T follicular helper cell (primary cell): ENCODE results near the gene TRAPPC1.

Source experiments
- DNase-seq: peaks from one replicate; pipeline ENCODE4 v3.0.0-alpha.2; 2020; ENCODE audit warnings: low read depth

TRAPPC1 gene

DNA sequence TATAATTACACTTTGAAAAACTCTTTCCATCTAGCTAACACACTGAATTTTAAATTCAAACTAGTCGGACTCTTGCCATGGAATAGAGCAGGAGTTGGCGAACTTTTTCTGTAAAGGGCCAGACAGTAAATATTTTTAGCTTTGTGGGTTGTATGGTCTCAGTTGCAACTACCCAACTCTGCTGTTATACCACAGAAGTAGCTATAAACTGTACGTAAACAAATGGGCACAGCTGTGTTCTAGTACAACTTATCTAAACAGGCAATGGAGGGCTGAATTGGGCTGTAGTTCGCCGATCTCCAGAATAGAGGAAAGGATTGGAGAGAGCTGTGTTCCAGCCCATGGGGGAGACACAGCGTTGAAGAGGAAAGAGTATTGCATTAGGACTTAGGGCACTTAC lies 9.0 kb upstream of the TRAPPC1 start:
- no peak for DNase-seq

DNA sequence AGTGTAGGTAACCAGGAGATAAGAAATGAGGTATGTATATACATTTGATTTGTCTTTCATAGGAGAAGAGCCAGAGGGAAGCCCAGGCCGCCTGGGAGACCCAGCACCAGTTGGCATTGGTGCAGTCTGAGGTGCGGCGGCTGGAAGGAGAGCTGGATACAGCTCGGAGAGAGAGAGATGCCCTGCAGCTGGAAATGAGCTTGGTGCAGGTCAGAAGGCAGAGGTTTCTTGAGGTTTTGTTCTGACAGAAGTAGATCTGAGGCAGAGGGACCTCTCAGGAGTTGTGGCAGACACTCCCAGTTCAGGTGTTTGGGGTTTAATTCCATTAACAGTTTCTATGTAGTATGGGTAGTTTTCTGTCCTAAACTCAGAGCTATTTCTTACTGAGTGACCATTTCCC lies 8.3 kb upstream of the TRAPPC1 start:
- no peak for DNase-seq

DNA sequence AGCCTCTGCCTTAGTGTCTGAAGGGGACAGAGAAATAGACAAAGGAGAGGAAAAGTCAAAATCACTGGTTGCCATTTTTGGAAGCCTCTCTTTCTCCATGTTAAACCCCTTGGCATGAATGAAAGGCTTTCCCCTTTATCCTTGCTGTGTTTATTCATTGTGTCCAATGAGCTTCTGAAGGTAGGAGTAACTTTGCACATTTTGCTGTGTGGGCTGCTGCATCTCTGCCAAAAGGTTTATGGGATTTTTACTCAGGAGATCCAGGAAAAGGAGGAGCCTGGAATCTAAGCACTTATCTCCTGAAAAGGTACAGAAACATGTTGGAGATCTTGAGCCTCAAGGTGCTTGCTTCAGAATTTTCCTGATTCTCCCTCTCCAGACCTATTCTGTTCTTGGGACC lies 4.1 kb upstream of the TRAPPC1 start:
- DNase-seq = no peak

DNA sequence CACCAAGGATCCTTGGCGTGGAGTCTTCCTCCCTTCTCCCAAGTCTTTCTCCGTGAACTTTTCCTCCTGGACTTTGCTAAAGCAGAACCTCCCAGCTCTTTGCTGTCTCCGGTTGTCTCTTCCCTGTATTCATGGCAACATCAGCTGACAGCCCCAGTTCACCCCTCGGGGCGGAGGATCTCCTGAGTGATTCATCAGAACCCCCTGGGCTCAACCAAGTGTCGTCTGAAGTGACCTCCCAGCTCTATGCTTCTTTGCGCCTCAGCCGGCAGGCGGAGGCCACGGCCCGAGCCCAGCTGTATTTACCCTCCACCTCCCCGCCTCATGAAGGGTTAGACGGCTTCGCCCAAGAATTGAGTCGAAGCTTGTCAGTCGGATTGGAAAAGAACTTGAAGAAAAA lies 1.2 kb upstream of the TRAPPC1 start:
- DNase-seq = no peak

DNA sequence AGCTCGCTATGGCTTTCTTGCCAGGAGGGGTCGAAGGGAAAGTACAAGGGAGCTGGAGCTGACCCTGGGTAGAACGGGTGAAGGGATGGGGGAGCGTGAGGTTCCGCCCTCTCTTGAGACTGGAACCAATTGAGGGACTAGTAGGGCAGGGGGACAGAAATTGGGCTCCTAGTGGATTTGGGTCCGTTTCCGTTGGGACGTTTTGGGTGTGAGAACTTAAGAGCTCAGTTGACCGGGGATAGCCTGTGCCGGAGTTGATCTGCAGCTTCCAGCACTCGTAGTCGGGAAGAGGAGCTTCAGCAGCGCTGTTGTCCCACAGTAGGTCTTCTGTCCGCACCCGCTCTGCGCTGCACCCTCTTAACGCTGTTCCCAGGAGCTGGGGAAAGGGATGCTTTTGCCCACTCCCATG lies 741 bp upstream of the TRAPPC1 start:
- no peak for DNase-seq

DNA sequence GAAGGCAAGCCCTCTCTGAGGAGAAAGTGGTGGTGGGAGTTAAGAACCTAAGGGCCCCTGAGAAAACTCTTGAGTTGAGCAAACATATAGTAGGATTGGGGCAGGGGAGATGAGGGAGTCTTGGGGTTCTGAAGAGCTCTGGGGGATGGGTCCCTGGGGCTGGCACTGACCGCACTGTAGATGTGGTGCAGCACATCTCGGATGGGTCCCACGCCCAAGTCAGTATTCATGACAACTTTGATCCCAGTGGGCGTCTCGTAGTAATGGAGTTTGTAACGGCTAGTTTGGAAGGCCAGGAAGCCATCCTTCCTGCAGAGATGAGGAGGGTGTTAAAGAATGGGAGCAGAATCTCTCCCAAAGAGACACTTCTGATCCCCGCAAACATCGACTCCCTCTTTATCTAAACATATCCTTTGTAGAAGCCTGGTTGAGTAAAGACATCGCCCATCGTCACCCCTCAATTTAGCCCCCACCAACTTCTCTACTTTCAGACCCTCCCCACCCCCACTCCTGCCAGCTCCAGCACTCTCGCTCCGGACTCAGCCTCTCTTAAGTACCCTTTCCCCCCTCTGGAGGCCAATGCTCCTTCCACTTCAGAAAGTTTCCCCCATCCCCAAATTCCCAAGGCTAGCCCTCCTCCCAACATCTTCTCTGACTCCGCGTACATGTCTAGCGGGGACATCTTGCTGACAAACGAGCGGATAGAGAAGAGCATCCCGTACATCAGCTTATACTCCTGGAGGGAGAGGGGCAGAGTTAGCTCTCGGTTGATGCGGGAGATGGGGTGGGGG lies 710 bp downstream of the TRAPPC1 start:
- no peak for DNase-seq

DNA sequence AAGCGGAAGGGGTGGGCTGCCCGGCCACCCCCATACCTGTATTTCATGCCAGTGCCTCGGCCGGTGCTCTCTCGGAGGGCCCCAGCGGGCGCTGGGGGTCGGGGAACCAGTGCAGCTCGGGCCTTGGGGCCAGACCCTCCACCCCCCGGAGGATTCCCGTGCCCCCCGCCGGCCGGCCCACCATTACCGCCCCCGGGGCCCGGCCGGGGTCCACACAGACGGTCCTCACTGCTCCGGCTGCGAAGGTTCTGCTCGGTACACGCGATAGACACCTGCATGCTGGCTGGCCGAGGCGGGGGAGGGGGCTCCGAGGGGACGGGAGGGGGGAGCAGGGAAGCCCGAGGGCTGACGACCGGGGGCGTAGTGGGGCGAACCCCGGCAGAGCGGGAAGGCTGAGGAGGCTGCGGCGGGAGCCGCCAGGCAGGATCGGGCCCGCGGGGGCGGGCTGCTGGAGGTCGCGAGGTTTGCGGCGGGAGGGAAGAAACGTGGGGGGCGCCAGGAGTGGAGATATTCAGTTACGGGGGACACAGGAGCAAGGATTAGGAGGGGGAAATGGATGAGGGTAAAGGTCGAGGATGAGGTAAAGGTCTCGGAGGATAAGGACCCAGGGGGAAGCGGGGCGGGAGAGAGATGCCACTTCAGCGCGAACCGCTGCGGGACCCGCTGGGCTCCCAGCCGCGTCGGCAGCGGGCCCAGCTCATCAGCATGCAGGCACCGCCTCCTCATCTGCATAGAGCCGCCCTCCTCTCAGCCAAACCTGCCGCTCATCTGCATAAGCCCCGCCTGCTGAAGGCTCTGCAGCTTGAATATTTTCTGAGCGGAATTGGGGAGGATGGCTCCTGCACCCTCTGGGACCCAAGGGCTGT lies 2.4 kb downstream of the TRAPPC1 start, which contains the start of gene KCNAB3:
TSS of gene KCNAB3 (minus strand) at position 699 of the 866 bp plus-strand sequence. CDS start at position 278, 421 bp downstream.
- DNase-seq = peak; percentile 61

DNA sequence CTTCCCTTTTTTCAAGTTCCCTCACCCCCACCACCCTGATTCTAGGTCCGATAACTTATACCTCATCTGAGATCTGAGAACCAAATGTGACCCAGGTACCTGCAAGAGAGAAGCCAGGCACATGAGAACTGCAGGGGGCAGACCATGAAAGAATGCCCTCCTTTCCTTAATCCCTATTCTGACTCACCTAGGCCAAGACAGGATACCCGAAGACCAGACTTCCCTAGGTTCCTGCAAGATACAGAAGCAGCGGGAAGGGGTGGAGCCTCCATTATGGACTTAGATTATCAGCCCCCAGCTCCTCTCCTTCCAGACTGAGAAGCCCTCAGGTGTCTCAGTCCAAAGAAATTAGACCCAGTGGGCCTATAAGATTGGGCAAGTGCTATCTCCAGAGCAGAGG lies 4.2 kb downstream of the TRAPPC1 start:
- no peak for DNase-seq

DNA sequence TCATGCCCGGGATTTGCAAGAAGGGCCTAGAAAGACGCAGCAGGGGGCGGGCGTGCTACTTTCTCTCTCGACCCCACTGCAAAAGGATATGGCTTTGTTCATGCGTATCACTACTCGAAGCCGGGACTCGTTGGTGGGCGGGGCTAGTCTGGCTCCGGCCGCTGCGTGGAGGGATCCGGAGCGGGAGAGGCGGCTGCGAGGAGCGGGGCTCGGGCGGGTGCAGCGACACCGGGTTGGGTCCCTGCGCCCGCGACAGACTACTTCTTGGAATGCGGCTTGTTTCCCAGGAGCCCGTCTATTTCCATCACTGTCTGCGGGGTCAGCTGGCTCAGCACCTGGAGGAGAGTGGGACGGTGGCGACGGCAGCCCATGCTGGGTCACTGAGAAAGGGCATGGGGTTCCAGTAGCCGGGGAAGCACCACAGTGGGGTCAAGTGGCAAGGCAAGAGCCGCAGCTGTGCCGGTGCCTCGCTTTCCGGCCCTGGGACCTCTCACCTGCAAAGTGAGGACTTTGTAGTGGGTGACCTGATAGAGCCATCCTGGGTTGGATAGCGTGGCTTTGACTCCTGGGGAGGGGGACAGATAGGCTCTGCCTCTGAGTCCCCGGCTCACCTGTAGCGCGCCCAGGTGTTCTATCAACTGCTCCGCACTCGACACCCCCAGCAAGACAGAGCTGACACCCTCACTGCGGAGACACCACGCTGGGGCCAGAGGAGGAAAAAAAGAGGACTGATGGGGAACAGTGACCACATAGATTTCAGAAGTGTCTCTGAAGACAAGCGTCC lies 8.7 kb downstream of the TRAPPC1 start:
- DNase-seq = peak; percentile 79

DNA sequence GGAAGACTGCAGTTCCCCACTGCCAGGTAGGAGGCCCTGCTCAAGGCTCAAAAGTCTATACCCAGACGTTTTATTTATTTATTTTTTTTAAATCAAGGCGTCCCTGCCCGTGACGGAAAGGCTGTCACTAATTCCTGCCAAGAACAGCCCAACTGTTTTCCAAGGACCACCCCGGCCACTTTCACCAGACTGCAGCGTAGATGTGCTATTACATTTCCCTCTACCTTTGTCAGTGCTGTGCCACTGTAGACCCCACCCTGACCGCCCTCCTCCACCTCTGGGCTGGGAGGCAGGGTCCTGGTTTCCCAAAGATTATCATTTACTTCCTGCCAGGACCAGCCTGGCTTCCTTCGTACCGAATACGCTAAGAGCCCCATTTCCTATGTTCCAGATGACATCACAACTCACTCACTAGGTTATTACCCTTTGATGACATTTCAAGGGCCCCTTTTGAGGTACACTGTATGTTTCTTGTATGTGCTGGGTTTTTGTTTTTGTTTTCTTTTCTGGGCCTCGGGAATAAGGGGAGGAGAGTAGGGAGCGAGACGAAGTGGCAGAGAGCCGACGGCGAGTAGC lies 9.4 kb downstream of the TRAPPC1 start:
- DNase-seq = no peak

DNA sequence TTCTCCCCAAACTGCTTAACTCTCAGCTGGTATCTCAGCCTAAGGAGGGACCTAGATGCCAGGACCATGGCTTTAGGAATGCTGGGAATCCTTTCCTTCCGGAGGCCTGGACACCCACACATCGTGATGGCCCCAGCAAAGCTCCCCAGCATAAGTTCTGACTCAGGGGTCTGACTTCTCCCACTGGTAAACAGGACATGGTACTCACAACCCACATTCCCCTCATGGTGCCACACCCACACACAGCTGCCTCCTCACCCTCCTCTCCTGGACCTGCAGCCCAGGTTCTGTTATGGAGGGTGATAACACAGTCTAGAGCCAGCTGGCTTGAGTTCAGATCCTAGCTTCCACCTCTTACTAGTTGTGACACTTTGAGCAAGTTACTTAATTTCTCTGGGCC lies 14.9 kb downstream of the TRAPPC1 start:
- no peak for DNase-seq

DNA sequence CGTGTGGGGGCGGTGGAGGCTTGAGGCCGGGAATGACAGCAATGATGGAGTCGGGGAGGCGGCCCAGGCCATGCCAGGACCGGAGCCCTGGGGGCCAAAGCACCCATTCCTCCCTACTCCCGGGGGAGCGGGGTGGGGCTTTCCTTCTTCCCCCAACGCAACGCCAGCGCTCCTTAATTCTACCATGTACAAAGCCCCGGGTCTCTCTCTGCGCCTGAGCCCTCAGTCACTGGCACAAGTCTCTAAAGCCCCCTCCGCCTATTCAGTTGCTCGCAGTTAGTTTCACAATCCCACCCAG lies 15.4 kb downstream of the TRAPPC1 start:
- DNase-seq = no peak

DNA sequence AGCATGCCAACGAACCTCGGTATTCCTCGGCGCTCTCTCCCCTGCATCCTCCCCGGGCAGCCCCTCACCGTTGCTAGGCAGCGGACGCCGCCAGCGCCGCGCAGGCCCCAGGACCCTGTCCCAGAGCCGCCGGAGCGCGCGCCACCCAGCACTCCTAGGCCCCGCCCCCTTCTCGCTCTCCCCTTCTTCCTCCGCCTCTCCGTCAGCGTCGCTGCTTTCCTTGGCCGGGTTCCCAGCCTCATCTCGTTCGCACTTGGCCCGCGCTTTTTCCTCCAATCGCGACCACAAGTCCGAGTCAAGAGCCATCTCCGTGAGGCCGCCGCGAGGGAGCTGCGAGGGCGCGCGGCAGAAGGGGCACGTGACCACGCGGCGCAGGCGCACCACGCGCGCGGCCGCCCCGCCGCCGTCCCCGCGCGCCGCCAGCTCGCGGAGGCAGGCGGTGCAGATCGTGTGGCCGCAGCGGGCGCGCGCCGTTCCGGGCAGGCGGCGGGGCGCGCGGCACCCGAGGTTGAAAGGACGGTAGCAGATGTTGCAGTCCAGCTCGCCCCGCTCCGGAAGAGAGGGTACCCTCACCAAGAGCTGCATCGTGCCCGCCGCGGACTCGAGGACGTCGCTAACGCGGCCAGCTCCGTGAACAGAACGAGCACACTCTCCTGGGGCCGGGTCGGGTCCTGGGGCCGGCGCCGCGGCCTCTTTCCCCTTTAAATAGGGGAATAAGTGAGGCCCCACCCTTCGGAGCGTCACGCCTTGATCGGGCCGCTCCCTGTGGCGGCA lies 15.9 kb downstream of the TRAPPC1 start, which contains the start of gene RNF227:
TSS of gene RNF227 (minus strand) at position 679 of the 774 bp plus-strand sequence. CDS start at position 585, 94 bp downstream.
- peak; percentile 65 for DNase-seq

DNA sequence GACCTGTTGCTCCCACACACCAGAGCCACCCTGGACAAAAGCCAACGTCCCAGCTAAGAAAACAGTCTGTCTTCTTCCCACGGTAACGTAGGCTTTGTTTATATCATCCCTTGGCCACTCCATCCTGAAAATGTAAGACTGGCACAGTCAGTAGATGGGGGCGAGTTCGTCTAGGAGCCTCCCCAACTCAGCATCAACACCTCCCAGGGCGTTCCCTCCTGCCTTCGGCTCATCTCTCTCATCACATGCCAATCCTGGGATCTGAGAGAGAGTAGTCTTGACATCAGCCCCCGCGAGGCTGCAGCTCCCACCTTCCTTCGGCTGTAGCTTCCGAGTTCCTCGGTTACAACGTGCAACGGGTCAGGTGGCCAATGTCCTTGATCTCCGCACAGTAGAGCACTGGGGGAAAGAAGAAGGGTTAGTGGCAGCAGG lies 16.6 kb downstream of the TRAPPC1 start:
- DNase-seq = no peak

DNA sequence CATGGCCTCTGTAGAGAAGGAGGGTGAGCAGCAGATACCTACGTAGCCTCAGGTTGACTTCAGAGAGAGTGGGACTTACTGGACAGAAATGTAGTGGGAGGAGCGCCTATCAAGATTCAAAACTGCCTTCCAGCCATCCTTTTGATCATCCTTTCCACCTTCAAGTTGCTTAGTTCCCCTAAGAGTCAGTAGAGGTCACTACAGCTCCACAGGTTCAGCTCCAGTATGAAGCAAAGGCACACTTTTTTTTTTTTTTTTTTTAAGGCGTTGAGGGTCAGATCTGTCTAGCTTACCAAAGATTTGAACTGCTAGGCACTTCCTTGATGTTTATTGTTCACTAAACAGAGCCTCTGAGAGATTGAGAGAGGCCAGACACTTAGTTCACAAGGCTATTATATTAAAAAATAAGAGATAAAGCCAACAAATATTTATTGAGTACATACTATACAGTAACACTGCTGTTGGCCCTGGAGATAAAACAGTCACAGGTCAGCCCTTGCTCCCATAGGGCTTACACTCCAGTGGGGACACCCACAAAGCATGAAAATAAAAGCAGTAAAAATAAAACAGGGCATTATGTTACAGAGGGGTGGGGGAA lies 18.7 kb downstream of the TRAPPC1 start:
- no peak for DNase-seq

DNA sequence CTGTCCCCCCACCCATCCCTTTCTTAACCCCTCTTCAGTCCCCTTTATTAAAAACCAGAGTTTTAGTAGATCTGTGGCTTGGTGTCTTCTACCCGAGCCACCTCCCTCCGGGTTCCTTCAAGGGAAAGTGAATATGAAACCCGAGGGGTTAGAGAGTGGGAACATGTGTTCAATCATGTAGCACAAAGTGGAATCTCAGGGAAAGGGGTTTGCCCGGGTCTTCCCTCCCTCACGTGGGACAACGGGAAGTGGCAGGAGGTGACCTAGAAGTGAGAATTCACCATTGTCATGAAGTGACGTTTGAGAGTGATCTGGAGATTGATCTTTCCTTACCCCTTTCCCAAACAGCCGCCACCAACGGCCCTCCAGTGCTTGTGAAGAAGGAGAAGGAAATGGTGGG lies 20.6 kb downstream of the TRAPPC1 start:
- no peak for DNase-seq

DNA sequence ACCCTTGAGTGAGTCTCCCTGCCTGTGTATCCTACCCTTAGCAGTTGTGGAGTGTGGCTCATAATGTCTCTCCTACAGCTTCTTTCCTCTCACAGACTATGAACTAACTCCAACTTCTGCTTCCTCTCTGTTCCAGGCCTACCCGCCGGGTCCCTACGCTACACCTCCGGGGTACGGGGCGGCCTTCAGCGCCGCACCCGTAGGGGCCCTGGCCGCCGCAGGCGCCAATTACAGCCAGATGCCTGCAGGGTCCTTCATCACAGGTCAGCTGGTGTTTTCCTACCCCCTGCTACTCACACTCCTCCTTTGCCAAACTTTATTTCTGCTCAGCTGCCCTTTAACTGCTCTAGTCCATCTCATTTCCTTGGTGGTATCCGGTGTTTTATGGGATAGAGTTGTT lies 21.0 kb downstream of the TRAPPC1 start:
- no peak for DNase-seq

DNA sequence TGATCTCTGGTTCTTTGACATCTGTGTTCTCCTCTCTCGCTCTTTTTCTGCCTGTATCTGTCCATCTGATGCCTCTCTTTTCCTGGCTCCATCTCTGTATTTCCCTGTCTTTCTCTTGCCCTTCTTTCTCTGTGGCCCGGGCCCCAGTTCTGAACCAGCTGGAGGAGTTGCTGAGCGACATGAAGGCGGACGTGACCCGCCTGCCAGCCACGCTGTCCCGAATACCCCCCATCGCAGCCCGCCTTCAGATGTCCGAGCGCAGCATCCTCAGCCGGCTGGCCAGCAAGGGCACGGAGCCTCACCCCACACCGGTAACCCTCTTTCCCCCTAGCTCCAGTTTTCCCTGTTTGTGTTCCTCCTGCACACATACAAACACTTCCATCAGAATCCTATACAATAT lies 21.5 kb downstream of the TRAPPC1 start:
- no peak for DNase-seq

DNA sequence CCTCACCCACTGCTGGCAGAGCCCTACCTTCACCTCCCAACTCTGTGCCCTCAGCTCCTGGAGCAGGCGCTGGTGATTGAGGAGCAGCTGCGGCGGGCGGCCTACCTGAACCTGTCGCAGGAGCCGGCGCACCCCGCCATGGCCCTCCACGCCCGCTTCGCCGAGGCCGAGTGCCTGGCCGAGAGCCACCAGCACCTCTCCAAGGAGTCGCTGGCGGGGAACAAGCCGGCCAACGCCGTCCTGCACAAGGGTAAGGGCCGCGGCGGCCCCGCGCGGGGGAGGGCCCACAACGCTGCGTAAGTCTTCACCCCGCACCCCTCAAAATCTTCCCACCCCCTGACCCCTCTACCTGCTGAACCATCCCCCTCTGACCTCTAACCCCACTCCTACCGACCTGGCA lies 22.7 kb downstream of the TRAPPC1 start:
- DNase-seq = no peak

DNA sequence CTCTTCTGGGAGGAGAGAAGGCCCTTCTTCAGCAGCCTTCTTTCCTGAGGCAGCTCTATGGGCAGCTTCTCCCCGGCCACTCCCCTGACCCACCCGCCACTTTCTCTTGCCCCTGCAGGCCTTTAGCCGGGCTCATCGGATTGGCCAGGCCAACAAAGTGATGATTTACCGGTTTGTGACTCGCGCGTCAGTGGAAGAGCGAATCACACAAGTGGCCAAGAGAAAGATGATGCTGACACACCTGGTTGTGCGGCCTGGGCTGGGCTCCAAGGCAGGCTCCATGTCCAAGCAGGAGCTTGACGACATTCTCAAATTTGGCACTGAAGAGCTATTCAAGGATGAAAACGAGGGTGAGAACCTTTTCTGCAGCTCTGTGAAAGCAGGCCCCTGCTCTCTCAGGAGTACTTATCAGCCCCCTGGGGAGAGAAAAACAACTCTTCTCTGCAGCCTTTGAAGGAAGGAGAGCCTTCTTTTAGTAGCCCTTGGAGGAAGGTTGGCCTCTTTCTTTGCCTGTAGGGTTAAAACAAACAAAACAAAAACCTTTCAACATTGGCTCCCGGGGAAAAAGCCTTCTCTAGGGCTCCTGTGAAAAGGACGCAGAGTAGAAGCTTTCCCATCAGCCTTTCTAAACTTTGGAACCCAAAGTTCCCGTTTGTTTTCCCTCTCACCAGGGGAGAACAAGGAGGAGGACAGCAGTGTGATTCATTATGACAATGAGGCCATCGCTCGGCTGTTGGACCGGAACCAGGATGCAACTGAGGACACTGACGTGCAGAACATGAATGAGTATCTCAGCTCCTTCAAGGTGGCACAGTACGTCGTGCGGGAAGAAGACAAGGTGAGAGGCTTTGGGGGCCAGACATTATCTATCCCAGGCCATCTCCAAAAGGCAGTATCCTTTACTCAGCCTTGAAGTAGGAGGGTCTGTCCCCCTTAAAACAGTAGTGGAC lies 28.3 kb downstream of the TRAPPC1 start:
- no peak for DNase-seq
